ENCODE results near the gene GREB1L. TPM values are rescaled to one million over a fixed set of nuclear protein-coding genes. Genes with fewer than 3 reads are reported as not detected.

Gene GREB1L
- total and polyA plus RNA-seq, 9 of the 15 experiments (the other 6 are each of a cell fraction or from before 2014, with no cell fraction given), result 0.03 TPM; not detected in 8

DNA sequence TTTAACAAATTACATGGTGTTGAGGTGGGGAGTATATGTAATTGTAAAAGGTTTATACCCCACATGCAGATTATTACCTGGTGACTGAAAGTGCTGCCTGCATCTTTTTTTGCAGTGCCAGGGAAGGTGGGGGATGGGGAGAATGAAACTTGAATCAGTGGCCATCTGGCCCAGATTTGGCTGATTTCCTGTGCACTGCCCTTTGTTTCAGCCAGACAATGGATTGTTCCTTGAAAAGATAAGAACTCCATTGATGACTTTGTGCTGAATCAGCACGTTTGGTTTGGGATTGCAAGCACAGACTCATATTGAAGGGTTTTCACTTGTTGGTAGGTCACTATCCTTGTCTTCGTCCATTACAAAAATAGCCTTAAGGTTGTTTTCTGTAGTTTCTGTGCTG is 20.9 kb downstream of the GREB1L start (continued):
- TF ChIP-seq, protein P1, sequence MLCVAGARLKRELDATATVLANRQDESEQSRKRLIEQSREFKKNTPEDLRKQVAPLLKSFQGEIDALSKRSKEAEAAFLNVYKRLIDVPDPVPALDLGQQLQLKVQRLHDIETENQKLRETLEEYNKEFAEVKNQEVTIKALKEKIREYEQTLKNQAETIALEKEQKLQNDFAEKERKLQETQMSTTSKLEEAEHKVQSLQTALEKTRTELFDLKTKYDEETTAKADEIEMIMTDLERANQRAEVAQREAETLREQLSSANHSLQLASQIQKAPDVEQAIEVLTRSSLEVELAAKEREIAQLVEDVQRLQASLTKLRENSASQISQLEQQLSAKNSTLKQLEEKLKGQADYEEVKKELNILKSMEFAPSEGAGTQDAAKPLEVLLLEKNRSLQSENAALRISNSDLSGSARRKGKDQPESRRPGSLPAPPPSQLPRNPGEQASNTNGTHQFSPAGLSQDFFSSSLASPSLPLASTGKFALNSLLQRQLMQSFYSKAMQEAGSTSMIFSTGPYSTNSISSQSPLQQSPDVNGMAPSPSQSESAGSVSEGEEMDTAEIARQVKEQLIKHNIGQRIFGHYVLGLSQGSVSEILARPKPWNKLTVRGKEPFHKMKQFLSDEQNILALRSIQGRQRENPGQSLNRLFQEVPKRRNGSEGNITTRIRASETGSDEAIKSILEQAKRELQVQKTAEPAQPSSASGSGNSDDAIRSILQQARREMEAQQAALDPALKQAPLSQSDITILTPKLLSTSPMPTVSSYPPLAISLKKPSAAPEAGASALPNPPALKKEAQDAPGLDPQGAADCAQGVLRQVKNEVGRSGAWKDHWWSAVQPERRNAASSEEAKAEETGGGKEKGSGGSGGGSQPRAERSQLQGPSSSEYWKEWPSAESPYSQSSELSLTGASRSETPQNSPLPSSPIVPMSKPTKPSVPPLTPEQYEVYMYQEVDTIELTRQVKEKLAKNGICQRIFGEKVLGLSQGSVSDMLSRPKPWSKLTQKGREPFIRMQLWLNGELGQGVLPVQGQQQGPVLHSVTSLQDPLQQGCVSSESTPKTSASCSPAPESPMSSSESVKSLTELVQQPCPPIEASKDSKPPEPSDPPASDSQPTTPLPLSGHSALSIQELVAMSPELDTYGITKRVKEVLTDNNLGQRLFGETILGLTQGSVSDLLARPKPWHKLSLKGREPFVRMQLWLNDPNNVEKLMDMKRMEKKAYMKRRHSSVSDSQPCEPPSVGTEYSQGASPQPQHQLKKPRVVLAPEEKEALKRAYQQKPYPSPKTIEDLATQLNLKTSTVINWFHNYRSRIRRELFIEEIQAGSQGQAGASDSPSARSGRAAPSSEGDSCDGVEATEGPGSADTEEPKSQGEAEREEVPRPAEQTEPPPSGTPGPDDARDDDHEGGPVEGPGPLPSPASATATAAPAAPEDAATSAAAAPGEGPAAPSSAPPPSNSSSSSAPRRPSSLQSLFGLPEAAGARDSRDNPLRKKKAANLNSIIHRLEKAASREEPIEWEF (CRISPR knock-in tag; IDR thresholded peaks at IDR 0.05), result no peak
- TF ChIP-seq, protein P2, sequence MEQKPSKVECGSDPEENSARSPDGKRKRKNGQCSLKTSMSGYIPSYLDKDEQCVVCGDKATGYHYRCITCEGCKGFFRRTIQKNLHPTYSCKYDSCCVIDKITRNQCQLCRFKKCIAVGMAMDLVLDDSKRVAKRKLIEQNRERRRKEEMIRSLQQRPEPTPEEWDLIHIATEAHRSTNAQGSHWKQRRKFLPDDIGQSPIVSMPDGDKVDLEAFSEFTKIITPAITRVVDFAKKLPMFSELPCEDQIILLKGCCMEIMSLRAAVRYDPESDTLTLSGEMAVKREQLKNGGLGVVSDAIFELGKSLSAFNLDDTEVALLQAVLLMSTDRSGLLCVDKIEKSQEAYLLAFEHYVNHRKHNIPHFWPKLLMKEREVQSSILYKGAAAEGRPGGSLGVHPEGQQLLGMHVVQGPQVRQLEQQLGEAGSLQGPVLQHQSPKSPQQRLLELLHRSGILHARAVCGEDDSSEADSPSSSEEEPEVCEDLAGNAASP (IDR thresholded peaks at IDR 0.05), result no peak
- TF ChIP-seq MAFG (tag; conservative IDR thresholded peaks at IDR 0.05) (peak; percentile 85), MAFK (IDR thresholded peaks at IDR 0.05; ENCODE audit: low read length) (peak; percentile 95), ZNF316 (IDR thresholded peaks at IDR 0.05) (peak; percentile 88), ZNF699 (CRISPR knock-in tag; IDR thresholded peaks at IDR 0.05; ENCODE audit: insufficient replicate concordance) (no peak), NUFIP1 (IDR thresholded peaks at IDR 0.05; ENCODE audit: partially characterized antibody) (no peak), MTA2 (IDR thresholded peaks at IDR 0.05; ENCODE audit: low read depth) (no peak)
- TF ChIP-seq, protein P3, sequence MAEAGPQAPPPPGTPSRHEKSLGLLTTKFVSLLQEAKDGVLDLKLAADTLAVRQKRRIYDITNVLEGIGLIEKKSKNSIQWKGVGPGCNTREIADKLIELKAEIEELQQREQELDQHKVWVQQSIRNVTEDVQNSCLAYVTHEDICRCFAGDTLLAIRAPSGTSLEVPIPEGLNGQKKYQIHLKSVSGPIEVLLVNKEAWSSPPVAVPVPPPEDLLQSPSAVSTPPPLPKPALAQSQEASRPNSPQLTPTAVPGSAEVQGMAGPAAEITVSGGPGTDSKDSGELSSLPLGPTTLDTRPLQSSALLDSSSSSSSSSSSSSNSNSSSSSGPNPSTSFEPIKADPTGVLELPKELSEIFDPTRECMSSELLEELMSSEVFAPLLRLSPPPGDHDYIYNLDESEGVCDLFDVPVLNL (CRISPR knock-in tag; IDR thresholded peaks at IDR 0.05; ENCODE audit: low read depth), result no peak
